Psoas muscle (tissue), 8 donors: ENCODE measurements around the gene BAG5. TPM values are rescaled to one million over a fixed set of nuclear protein-coding genes. Genes with fewer than 3 reads are reported as not detected.

Experiments used
- ATAC-seq, 4 donors: fragments of 200-7000 bp; cut with Tn5 transposase; one replicate each; pipeline ENCODE4 v1.9.1; 2020; ENCODE audit warnings: moderate library complexity in 3 of 4, mild to moderate bottlenecking in 2 of 4
- DNase-seq, 2 donors: peaks; one replicate each; pipeline ENCODE4 v3.0.0-alpha.2; 2020
- H3K27ac ChIP-seq: fragments of 200-600 bp; one replicate; pipeline ENCODE4 v1.8.0; 2022
- H3K27me3 ChIP-seq, 3 donors: fragments of 200-600 bp in 1 of 3; one replicate each; pipeline versions ENCODE4 v1.6.1 to v1.8.0; 2013 to 2022; ENCODE audit warnings: low read length in 2 of 3, mild to moderate bottlenecking in 2 of 3, moderate library complexity in 1 of 3; ENCODE audit not compliant: insufficient read depth in 3 of 3
- H3K36me3 ChIP-seq, 2 donors: fragments of 200-600 bp in 1 of 2; one replicate each; pipeline versions ENCODE4 v1.6.1 to v1.8.0; 2013 to 2022; ENCODE audit warnings: low read depth in 1 of 2, mild to moderate bottlenecking in 1 of 2, moderate library complexity in 1 of 2; ENCODE audit not compliant: insufficient read depth in 1 of 2
- H3K4me1 ChIP-seq: fragments of 200-600 bp; one replicate; pipeline ENCODE4 v1.8.0; 2022
- H3K4me3 ChIP-seq: fragments of 200-600 bp; one replicate; pipeline ENCODE4 v1.8.0; 2022; ENCODE audit warnings: mild to moderate bottlenecking
- H3K9me3 ChIP-seq: fragments of 200-600 bp; one replicate; pipeline ENCODE4 v1.8.0; 2022
- WGBS, 3 donors: extraction: QIAGEN DNeasy Blood & Tissue Kit; methylation state at CpG; one replicate each; pipeline versions ENCODE4 v1.1.6 to v1.1.7; 2013; 5-methylcytosine and 5-hydroxymethylcytosine counted together
- intact Hi-C, 2 donors: fragments of 100-400 bp; cut with DNase I; formaldehyde crosslinking; loops; one replicate each; pipeline versions ENCODE4 v1.11.0 to v1.14.2; 2022
- polyA plus RNA-seq, 3 donors: library from polyadenylated mRNA; stranded (reverse); fragments of 200-250 nt; gene quantifications; one replicate each; pipeline ENCODE4 v1.2.3, GENCODE V29; 2013
- total RNA-seq, 4 donors: library from RNA; stranded (reverse); fragmentation: NEBNext Ultra II Directional in 2 of 4; extraction: Animal tissue kit (Norgen Biotek cat#: 25700) in 2 of 4; gene quantifications; one replicate each; pipeline versions ENCODE4 v1.2.1 to v1.2.4, GENCODE V29; 2021 to 2023
- TF ChIP-seq, protein P1 (sequence below): fragments of 200-600 bp; IDR thresholded peaks from one replicate; pipeline ENCODE4 v1.8.0; 2022; ENCODE audit warnings: antibody characterized with exemption
- donor health status: healthy with polysubstance abuse.
- donor health status: DM: no; HTN: no; CAD: no; lungs with moderate emphysema.
- donor health status: Bipolar disorder and iron deficiency.
- donor health status: healthy.
- donor health status: DM: yes; HTN: yes; CAD: no.
- donor health status: DM: no; HTN: no; CAD: no.
- donor health status: DM: no; HTN: no; CAD: no.
- donor health status: DM: yes; HTN: yes; CAD: no.

The BAG5 gene
- total and polyA plus RNA-seq, 7 donors, result 8.7 to 29.5 (median 17.9) TPM

DNA sequence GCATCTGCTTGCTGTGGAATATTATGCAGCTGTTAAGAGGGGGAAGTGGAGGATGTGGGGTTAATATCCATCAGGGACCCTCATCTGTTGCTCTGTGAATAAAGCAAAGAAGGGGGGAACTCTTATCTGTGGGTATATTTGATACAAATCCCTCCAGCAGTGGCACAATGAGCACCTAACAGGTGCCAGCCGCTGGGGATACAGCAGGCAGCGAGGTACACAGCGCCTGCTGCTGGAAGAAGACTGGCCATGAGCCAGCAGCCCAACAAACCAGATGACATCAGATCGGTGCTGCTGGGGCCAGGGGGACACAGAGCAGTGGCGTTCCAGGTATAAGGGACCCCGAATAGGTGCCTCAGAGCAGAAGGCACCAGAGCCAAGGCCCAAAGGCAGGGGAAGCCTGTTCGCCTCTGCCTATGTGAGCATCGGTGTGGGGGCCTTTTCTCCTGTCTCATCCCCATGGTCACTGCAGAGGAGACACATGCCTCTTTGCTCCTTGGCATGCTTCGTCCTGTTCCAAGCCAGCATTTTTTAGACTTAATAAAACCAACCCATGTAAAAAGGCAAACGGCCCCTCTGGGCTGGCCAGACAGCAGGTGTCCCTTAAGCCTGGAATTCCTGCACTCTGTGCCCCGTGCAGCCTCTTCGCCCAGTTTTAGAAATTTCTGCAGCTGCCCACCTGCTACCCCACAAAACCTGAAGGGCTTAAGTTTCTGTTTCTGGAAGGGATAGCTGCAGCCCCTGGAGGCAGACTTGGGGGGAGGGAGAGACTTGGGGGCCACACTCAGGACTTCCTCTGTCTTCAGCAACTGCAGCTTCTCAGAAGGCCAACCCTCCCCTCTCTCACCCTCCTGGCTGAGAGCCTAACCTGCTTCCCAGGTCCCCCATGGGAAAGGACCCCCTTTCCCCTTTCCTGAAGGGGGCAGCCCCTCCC is 38.2 kb downstream of the BAG5 start:
- peaks cover 19% of the 10 kb centered on the region for H3K4me1 ChIP-seq

DNA sequence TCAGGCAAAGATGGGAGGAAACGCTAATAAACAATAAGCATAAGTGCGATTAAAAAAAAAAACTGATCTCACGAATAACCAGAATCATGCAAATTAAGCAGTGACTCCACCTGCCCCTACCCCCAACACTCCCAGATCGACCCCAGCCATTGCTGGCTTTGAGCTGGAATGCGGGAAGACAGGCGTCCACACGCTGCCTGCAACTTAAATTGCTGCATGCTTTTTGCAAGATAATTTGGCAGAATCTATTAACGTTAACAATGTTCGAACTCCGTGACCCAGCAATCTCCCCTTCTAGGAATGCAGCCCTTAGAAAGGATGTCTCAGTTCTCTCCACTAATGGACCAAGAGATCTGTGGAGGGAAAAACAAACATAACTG is 38.9 kb downstream of the BAG5 start:
- intact Hi-C loops, result no loop called here
- Histone ChIP-seq H3K4me1 (peaks cover 22% of the 10 kb centered on the region), H3K36me3 (no peaks in the 10 kb centered on the region), H3K4me3 (no peak overlapping the region), H3K9me3 (no peaks in the 10 kb centered on the region), H3K27ac (no peak overlapping the region), H3K27me3 (peaks cover 0 to 24% (median 15%) of the 10 kb centered on the region in 3 donors)
- TF ChIP-seq, protein P1, sequence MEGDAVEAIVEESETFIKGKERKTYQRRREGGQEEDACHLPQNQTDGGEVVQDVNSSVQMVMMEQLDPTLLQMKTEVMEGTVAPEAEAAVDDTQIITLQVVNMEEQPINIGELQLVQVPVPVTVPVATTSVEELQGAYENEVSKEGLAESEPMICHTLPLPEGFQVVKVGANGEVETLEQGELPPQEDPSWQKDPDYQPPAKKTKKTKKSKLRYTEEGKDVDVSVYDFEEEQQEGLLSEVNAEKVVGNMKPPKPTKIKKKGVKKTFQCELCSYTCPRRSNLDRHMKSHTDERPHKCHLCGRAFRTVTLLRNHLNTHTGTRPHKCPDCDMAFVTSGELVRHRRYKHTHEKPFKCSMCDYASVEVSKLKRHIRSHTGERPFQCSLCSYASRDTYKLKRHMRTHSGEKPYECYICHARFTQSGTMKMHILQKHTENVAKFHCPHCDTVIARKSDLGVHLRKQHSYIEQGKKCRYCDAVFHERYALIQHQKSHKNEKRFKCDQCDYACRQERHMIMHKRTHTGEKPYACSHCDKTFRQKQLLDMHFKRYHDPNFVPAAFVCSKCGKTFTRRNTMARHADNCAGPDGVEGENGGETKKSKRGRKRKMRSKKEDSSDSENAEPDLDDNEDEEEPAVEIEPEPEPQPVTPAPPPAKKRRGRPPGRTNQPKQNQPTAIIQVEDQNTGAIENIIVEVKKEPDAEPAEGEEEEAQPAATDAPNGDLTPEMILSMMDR, result no peak
- DNase-seq, result no peak
- WGBS, 3 donors, result 30 to 41% (median 30%) methylated on average over 10 of the region's 10 CpGs
- no peak for ATAC-seq

More for the DNA sequence above, 38.2 kb downstream of the BAG5 start:
- no peaks in the 10 kb centered on the region for H3K9me3 ChIP-seq
- ATAC-seq (no peak), DNase-seq (no peak)
- peaks cover 0 to 24% (median 15%) of the 10 kb centered on the region in 3 donors for H3K27me3 ChIP-seq
- H3K27ac ChIP-seq, result no peak overlapping the region
- no peak overlapping the region for H3K4me3 ChIP-seq
- TF ChIP-seq, protein P1, result no peak
- H3K36me3 ChIP-seq, result no peaks in the 10 kb centered on the region
- WGBS, 3 donors, result 35 to 44% (median 43%) methylated on average over 12 of the region's 12 CpGs
- intact Hi-C loops, result no loop called here

DNA sequence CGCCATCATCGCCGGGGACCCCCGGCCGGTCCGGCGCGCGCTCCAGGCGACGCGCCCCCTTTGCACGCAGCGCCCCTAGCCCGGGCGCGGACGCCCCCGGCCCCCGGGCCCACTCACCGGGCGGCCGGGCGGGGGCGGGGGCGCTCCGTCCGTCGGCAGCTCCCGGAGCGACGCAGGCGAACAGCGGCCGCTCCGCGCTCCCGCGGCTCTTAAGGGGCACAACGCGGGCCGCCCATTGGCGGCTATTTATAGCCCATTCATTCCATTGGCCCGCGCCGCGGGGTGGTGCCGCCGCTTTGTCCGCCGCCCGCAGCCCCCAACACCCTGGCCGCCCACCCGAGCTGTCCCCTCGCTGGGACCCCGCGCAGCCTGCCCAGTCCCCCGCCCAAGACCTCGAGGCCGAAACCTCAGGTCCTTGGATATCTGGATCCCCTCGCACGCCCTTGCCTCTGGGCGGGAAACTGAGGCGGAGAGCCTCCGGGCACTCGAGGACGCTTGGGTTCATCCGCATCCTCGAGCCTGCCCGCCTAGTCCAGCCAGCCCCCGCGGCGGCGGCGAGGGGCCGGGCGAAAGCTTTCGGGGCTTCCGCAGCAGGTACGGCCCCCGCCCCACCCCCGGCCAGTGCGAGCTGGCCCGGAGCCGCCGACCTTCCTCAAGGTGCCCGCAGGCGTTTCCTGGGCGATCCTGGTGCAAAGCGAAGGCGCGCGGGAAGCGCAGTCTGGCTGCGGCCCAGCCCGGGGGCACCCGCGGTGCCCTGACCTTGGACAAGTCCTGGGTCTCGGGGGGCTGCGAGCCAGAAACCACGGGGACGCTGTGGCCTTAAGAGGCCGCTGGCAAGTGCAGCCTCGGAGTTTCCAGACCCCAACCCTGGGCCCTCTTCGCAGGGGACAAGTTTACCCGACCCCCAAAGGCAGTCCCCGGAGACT is 39.5 kb downstream of the BAG5 start, which contains the start of gene CKB:
CKB (minus strand) TSS at position 182 of the 926 bp plus-strand sequence. CDS start 337 bp downstream, outside the sequence.
- intact Hi-C loops, result no loop called here
- peaks cover 24% of the 10 kb centered on the region for H3K4me1 ChIP-seq
- 2 to 3% (median 3%) methylated on average over 70 to 107 of the region's 107 CpGs for WGBS, 3 donors
- H3K36me3 ChIP-seq, result no peaks in the 10 kb centered on the region
- no peak within 1 kb of the TSS for H3K27ac ChIP-seq
- H3K9me3 ChIP-seq, result no peaks in the 10 kb centered on the region
- H3K4me3 ChIP-seq, result peak within 1 kb of the TSS; percentile 62
- TF ChIP-seq, protein P1, result no peak
- ATAC-seq (peak; percentile 50 to 67 (median 61)), DNase-seq (peak; percentile 70 to 84)
- H3K27me3 ChIP-seq, result peaks cover 0 to 24% (median 15%) of the 10 kb centered on the region in 3 donors

DNA sequence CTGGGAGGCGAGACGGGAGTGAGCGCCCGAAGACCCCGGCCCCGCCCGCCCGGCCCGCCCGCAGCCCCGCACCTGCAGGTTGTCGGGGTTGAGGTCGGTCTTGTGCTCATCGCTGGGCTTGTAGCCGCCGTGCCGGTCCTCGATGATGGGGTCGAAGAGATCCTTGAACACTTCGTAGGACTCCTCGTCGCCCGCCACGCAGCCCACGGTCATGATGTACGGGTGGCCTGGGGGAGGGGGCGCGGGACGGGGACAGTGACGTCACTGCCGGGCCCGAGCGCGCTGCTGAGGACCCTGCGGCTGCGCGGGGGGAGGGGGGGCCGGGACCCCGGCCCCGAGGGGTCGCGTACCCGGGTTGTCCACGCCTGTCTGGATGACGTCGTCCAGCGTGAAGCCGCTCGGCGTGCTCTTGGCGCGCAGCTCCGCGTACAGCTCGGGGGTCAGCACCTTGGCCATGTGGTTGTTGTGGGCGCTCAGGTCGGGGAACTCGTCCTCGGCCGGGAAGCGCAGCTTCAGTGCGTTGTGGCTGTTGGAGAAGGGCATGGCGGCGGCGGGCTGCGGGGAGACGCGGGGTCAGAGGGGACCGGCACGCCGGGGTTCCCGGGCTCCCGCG is 40.4 kb downstream of the BAG5 start:
- no peaks in the 10 kb centered on the region for H3K9me3 ChIP-seq
- no peak overlapping the region for H3K27ac ChIP-seq
- DNase-seq, result peak; percentile 35 to 60
- no peak for ATAC-seq
- WGBS, 3 donors, result 0 to 2% (median 2%) methylated on average over 49 to 74 of the region's 74 CpGs
- H3K27me3 ChIP-seq, result peaks cover 0 to 24% (median 15%) of the 10 kb centered on the region in 3 donors
- peaks cover 22% of the 10 kb centered on the region for H3K4me1 ChIP-seq
- no peaks in the 10 kb centered on the region for H3K36me3 ChIP-seq
- peak overlapping the region; percentile 62 for H3K4me3 ChIP-seq
- TF ChIP-seq, protein P1, result no peak
- intact Hi-C loops, result no loop called here
